Ishikawa (cell line): ENCODE results near the gene NOS3.

Source experiments
- CEBPB ChIP-seq: IDR thresholded peaks from 2 replicates; pipeline ENCODE4 v1.6.1; 2012
- CREB1 ChIP-seq: IDR thresholded peaks from 2 replicates; pipeline ENCODE4 v1.6.1; 2012; ENCODE audit warnings: low read depth
- EP300 ChIP-seq: IDR thresholded peaks from 2 replicates; pipeline ENCODE4 v1.6.1; 2012; ENCODE audit warnings: borderline replicate concordance
- FOXM1 ChIP-seq: IDR thresholded peaks from 2 replicates; pipeline ENCODE4 v1.6.1; 2012; ENCODE audit warnings: low read depth, borderline replicate concordance
- MAX ChIP-seq: IDR thresholded peaks from 2 replicates; pipeline ENCODE4 v1.6.1; 2012
- NFIC ChIP-seq: IDR thresholded peaks from 2 replicates; pipeline ENCODE4 v1.6.1; 2012
- RAD21 ChIP-seq: IDR thresholded peaks from 2 replicates; pipeline ENCODE4 v1.6.1; 2012; ENCODE audit warnings: low read depth
- REST ChIP-seq: IDR thresholded peaks from 2 replicates; pipeline ENCODE4 v1.6.1; 2012; ENCODE audit warnings: low read depth, mild to moderate bottlenecking
- TAF1 ChIP-seq: IDR thresholded peaks from 2 replicates; pipeline ENCODE4 v1.6.1; 2012; ENCODE audit warnings: low read depth, mild to moderate bottlenecking
- TCF12 ChIP-seq: IDR thresholded peaks from 2 replicates; pipeline ENCODE4 v1.6.1; 2012; ENCODE audit warnings: low read depth
- TEAD4 ChIP-seq: IDR thresholded peaks from 2 replicates; pipeline ENCODE4 v1.6.1; 2012
- YY1 ChIP-seq: IDR thresholded peaks from 2 replicates; pipeline ENCODE4 v1.6.1; 2012; ENCODE audit warnings: low read depth
- ZBTB7A ChIP-seq: IDR thresholded peaks from 2 replicates; pipeline ENCODE4 v1.6.1; 2012; ENCODE audit warnings: low read depth
- TF ChIP-seq, protein P1 (sequence below): IDR thresholded peaks from 2 replicates; pipeline ENCODE4 v1.6.1; 2012

- TF ChIP-seq NFIC (no peak), CEBPB (no peak), REST (no peak), TCF12 (no peak), TAF1 (no peak), CREB1 (no peak), EP300 (no peak), FOXM1 (no peak), MAX (no peak), YY1 (no peak), TEAD4 (no peak), RAD21 (no peak), ZBTB7A (no peak)
- TF ChIP-seq, protein P1, sequence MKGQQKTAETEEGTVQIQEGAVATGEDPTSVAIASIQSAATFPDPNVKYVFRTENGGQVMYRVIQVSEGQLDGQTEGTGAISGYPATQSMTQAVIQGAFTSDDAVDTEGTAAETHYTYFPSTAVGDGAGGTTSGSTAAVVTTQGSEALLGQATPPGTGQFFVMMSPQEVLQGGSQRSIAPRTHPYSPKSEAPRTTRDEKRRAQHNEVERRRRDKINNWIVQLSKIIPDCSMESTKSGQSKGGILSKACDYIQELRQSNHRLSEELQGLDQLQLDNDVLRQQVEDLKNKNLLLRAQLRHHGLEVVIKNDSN = peak; percentile 76
Measured at GRCh38 chr7:151062399-151063211, 71.8 kb downstream of the NOS3 start.
